Fibroblast of lung (primary cell): ENCODE results near the gene OPRM1. TPM values are rescaled to one million over a fixed set of nuclear protein-coding genes. Genes with fewer than 3 reads are reported as not detected.
A peak's percentile ranks its signal among the peaks of the same experiment; 100 is the strongest.

Experiments used
- DNase-seq, 2 donors: peaks; one replicate each; pipeline versions ENCODE4 v3.0.0 to v3.0.0-alpha.2; 2010; ENCODE audit warnings: low read depth in 2 of 2
- H2AFZ ChIP-seq: 2 replicates; pipeline ENCODE4 v1.5.1; 2012; ENCODE audit warnings: low read length, control low read depth, inconsistent platforms
- H3K27ac ChIP-seq: 2 replicates; pipeline ENCODE4 v1.5.1; 2011; ENCODE audit warnings: low read length, control low read depth; ENCODE audit not compliant: insufficient read depth
- H3K27me3 ChIP-seq: 2 replicates; pipeline ENCODE4 v1.5.1; 2011; ENCODE audit warnings: mild to moderate bottlenecking, low read length; ENCODE audit not compliant: control insufficient read depth, insufficient read depth
- H3K36me3 ChIP-seq: 2 replicates; pipeline ENCODE4 v1.5.1; 2011; ENCODE audit warnings: low read length; ENCODE audit not compliant: control insufficient read depth, insufficient read depth
- H3K4me1 ChIP-seq: 2 replicates; pipeline ENCODE4 v1.5.1; 2011; ENCODE audit warnings: low read length; ENCODE audit not compliant: control insufficient read depth, insufficient read depth; ENCODE audit errors: extremely low read depth
- H3K4me2 ChIP-seq: 2 replicates; pipeline ENCODE4 v1.5.1; 2011; ENCODE audit warnings: low read length, control low read depth; ENCODE audit not compliant: insufficient read depth; ENCODE audit errors: extremely low read depth
- H3K4me3 ChIP-seq, 4 experiments: fragments of 200-600 bp in 1 of 4; sonication (generic) in 1 of 4; replicated peaks in 1 of 4; 2 replicates each; pipeline ENCODE4 v1.5.1; 2011 to 2016; ENCODE audit warnings: low read length in 4 of 4, low read depth in 3 of 4, mild to moderate bottlenecking in 3 of 4, control low read depth in 2 of 4, inconsistent platforms in 1 of 4, mixed read lengths in 1 of 4; ENCODE audit not compliant: insufficient read depth in 1 of 4; ENCODE audit errors: control extremely low read depth in 1 of 4
- H3K79me2 ChIP-seq: 2 replicates; pipeline ENCODE4 v1.5.1; 2012; ENCODE audit warnings: mild to moderate bottlenecking, low read length, inconsistent platforms; ENCODE audit not compliant: control insufficient read depth, insufficient read depth
- H3K9ac ChIP-seq: 2 replicates; pipeline ENCODE4 v1.5.1; 2011; ENCODE audit warnings: mild to moderate bottlenecking, low read length, control low read depth; ENCODE audit not compliant: insufficient read depth
- H3K9me3 ChIP-seq: 2 replicates; pipeline ENCODE4 v1.5.1; 2012; ENCODE audit warnings: low read depth, low read length; ENCODE audit not compliant: control insufficient read depth, insufficient read depth
- H4K20me1 ChIP-seq: 2 replicates; pipeline ENCODE4 v1.5.1; 2011; ENCODE audit warnings: low read length; ENCODE audit not compliant: control insufficient read depth, insufficient read depth; ENCODE audit errors: extremely low read depth
- EZH2 ChIP-seq: IDR thresholded peaks from 2 replicates; pipeline ENCODE4 v1.5.1; 2012; ENCODE audit warnings: low read length, control low read depth, mild to moderate bottlenecking; ENCODE audit errors: missing control alignments
- polyA plus RNA-seq, 2 donors: library from polyadenylated mRNA; depleted of rRNA in 1 of 2; stranded (reverse) in 1 of 2; unstranded in 1 of 2; fragments of >200 nt; gene quantifications; 2 replicates each; pipeline ENCODE4 v1.2.1, GENCODE V29; 2011 to 2012; ENCODE audit warnings: missing spikeins in 1 of 2
- total RNA-seq: library from RNA; depleted of rRNA; stranded (reverse); fragments of >200 nt; gene quantifications from 2 replicates; pipeline ENCODE4 v1.2.1, GENCODE V29; 2014
- TF ChIP-seq, protein P1 (sequence below), 2 donors: IDR thresholded peaks in 1 of 2; conservative IDR thresholded peaks in 1 of 2; 1 replicate in 1 of 2; 2 replicates in 1 of 2; pipeline ENCODE4 v1.5.1; 2011 to 2012; ENCODE audit warnings: low read length in 2 of 2, control low read depth in 1 of 2, inconsistent platforms in 1 of 2, low read depth in 1 of 2, mild to moderate bottlenecking in 1 of 2

The OPRM1 gene
- total and polyA plus RNA-seq, 2 donors (not counting 1 experiment from before 2014, with no cell fraction given) = not detected

DNA sequence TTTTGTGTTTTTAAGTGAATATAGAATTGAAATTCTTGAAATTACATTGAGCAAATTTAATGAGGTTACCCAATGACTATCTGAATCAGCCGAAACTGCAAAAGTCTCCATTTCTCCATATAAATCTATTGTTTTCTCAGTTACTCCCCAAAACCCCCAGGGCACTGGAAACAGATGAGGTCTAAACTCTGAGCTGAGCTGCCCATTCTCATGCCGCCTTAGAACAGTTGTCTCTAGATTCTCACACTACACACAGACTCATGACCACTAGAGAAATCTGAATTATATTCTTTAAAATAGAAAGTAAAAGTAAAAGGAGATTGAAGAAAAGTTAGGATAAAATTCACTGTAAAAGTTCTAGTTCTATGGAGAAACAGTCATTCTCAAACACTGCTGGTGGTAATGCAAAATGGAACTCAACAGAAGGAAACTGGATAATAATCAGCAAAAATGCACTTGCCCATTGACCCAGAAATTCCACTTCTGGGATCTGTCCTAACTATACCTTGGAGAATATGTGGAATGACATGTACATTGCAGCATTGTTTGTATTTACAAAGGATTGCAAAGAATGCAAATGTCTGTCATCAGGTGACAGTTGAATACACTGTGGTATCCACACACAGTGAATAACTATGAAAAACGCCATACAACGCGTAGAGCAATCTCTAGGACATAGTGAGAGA is 192.0 kb downstream of the OPRM1 start:
- Histone ChIP-seq H3K36me3 (no peaks in the 10 kb centered on the region), H2AFZ (no peak overlapping the region), H3K27me3 (no peaks in the 10 kb centered on the region), H3K4me2 (no peak overlapping the region), H3K9me3 (no peaks in the 10 kb centered on the region), H3K4me1 (no peaks in the 10 kb centered on the region), H3K27ac (no peak overlapping the region), H3K79me2 (no peaks in the 10 kb centered on the region), H4K20me1 (no peaks in the 10 kb centered on the region), H3K4me3 (no peak overlapping the region), H3K9ac (no peak overlapping the region)
- DNase-seq = no peak
- TF ChIP-seq EZH2 = no peak
- TF ChIP-seq, protein P1, sequence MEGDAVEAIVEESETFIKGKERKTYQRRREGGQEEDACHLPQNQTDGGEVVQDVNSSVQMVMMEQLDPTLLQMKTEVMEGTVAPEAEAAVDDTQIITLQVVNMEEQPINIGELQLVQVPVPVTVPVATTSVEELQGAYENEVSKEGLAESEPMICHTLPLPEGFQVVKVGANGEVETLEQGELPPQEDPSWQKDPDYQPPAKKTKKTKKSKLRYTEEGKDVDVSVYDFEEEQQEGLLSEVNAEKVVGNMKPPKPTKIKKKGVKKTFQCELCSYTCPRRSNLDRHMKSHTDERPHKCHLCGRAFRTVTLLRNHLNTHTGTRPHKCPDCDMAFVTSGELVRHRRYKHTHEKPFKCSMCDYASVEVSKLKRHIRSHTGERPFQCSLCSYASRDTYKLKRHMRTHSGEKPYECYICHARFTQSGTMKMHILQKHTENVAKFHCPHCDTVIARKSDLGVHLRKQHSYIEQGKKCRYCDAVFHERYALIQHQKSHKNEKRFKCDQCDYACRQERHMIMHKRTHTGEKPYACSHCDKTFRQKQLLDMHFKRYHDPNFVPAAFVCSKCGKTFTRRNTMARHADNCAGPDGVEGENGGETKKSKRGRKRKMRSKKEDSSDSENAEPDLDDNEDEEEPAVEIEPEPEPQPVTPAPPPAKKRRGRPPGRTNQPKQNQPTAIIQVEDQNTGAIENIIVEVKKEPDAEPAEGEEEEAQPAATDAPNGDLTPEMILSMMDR (conservative IDR thresholded peaks at IDR 0.05 in 1 of 2, IDR thresholded peaks at IDR 0.05 in 1 of 2; ENCODE audit: low read depth in 1 of 2, low read length in 2 of 2) = no peak

DNA sequence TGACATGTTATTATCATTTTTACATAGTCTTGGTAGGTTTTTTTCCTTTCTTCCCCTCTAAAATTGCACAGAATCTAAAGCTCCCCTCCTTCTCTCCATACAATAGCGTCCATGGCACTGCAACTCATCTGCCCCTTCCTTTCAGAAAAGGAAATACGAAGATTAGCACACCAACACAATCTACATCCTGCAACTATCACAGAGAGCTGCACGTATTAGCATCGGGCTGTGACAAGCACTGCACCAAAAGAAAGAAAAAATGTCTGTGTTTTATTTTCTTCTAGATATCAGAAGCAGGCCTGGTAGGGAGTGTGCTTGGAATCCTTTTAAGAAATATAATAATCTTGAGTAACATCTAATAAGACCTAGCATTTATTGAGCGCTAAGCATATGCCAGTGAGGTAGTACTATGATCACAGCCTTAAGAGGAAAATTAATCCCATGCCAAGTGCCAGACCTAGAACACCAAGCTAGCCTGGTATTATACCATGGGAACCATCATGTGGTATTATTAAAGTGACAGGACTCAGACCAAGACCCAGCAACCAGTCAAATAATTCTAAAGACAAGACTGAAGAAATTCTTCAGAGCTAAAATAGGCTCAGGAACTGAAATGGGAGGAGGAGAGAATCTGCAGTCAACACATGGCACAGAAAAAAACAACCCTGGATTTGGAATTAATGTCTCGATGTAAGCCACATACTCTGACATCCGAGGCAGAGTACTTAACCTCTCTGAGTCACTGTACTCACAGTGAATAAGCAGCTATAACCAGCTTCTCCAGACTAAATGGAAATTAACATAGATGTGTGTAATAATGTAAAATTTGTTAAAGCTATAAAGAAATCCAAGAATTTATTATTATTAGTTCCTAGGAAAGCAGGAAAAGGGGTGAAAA is 193.2 kb downstream of the OPRM1 start:
- Histone ChIP-seq H2AFZ (no peak overlapping the region), H3K36me3 (no peaks in the 10 kb centered on the region), H3K9ac (no peak overlapping the region), H3K4me2 (no peak overlapping the region), H3K4me3 (no peak overlapping the region), H3K27ac (no peak overlapping the region), H4K20me1 (no peaks in the 10 kb centered on the region), H3K9me3 (no peaks in the 10 kb centered on the region), H3K79me2 (no peaks in the 10 kb centered on the region), H3K27me3 (no peaks in the 10 kb centered on the region), H3K4me1 (no peaks in the 10 kb centered on the region)
- DNase-seq = peak; percentile 39 to 57
- TF ChIP-seq, protein P1 (conservative IDR thresholded peaks at IDR 0.05 in 1 of 2, IDR thresholded peaks at IDR 0.05 in 1 of 2; ENCODE audit: low read depth in 1 of 2, low read length in 2 of 2) = no peak
- no peak for TF ChIP-seq EZH2

DNA sequence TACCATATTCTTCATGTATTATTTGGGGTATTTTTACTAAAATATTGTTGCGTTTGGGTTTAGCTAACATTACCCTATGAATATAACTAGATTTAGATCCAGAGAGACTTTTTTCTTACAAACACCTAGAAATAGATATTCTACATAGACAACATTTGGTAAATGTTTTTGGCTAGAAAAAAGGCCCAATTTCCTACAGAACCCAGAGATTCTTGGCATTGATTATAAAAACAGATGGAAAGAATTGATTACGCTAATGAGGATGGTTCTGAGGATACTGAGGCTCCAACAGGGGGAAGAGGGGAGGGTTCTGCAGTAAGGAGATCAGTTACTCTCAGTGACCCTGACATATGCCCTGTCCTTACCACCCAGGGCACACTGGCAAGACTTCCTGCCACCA is 194.3 kb downstream of the OPRM1 start:
- Histone ChIP-seq H3K4me3 (no peak overlapping the region), H3K4me1 (no peaks in the 10 kb centered on the region), H3K4me2 (no peak overlapping the region), H3K9ac (no peak overlapping the region), H2AFZ (no peak overlapping the region), H4K20me1 (no peaks in the 10 kb centered on the region), H3K9me3 (no peaks in the 10 kb centered on the region), H3K27ac (no peak overlapping the region), H3K27me3 (no peaks in the 10 kb centered on the region), H3K79me2 (no peaks in the 10 kb centered on the region), H3K36me3 (no peaks in the 10 kb centered on the region)
- DNase-seq = no peak
- no peak for TF ChIP-seq EZH2
- TF ChIP-seq, protein P1 (conservative IDR thresholded peaks at IDR 0.05 in 1 of 2, IDR thresholded peaks at IDR 0.05 in 1 of 2; ENCODE audit: low read depth in 1 of 2, low read length in 2 of 2) = no peak
